GM18505 (cell line): ENCODE data around the gene PGS1.
"Not testable (repeated sequence)": the region's sequence is repeated elsewhere in the genome, so short reads cannot be mapped to it uniquely, and the experiment has no call there.

Experiments
- ATAC-seq: cut with Tn5 transposase; IDR thresholded peaks from one replicate; pipeline ENCODE4 v1.9.1; 2021; ENCODE audit not compliant: unreplicated experiment
- POLR2A ChIP-seq: IDR thresholded peaks from 4 replicates; pipeline ENCODE4 v1.6.1; 2011; ENCODE audit warnings: borderline replicate concordance; ENCODE audit not compliant: insufficient read depth, insufficient read length; ENCODE audit errors: extremely low read depth

Gene PGS1

DNA sequence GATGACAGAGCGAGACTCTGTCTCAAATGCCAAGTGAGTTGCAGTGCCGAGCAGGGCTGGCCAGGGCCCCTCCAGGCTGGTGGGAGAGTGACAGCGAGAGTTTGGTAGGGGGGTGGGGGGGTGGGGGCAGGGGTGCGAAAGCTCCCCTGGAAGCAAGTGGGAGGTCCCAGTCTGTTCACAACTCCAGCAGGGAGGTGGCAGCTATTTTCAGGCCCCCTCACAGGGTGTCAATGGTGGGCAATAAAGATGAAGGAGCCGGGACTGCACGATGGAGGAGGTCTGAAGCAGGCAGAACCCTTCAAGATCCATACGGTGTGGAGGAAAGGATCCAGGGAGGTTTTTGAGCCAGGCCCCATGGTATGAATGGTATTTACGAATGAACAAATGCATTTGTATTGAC is 83.7 kb downstream of the PGS1 start:
- TF ChIP-seq POLR2A, result no peak
- ATAC-seq, result no peak

DNA sequence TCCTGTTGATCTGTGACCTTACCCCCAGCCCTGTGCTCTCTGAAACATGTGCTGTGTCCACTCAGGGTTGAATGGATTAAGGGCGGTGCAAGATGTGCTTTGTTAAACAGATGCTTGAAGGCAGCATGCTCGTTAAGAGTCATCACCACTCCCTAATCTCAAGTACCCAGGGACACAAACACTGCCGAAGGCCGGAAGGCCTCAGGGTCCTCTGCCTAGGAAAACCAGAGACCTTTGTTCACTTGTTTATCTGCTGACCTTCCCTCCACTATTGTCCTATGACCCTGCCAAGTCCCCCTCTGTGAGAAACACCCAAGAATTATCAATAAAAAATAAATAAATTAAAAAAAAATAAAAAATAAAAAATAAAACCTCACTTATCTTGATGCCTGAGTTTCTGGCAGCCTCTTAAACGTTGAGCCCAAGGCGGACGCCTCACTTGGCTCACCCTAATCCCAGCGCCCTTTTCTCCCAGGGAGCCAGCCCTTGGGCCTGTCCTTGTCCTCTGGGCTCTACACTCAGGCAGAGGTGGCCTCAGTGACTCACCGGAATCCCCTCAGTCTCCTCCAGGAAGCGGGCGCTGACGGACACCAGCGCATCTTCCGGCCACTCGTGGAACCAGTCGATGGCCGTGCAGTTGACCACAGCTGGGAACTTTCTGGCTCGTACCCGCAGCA is 87.8 kb downstream of the PGS1 start:
- ATAC-seq, result not testable (repeated sequence)

DNA sequence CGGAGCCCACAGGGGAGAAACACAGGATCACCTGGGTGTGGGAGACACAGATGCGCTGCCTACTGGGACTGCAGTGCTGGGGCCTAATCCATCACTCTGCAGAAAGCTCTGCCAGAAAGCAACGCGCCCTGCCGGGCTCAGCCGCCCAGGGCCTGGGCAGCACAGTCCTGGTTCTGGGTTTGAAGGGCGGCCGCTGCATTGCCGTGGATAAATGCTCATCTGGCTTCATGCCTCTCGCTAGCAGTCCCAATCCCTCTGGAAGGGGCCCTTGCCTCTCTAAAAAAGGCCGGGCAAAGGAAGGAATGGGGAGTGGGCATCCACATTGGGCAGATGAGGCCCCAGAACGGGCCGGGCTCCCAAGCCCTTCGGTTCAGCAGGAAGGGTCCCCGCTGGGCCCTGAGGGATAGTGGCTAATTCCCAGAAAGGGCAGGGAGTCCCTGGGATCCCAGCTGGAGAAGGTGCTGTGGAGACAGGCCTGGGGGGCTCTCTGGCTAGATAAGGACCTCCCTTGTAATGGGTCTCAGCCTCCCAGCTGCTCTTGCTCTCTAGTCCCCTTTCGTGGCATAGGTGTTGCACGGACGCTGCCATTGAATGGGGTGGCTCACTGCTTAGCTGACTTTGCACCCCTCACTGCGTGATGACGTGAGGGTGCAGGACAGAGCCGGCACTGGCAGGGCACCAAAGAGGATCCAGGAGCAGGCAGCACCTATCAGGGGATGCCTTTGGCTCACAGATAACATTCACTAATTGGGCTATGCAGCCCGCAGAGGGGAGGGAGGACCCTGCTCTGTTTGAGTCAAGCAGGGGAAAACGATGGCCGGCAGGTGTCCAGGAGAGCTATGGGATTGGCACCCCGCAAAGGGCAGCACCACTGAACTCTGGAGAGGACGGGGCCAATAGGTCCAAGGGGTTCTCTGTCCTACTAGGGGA is 88.6 kb downstream of the PGS1 start:
- no peak for ATAC-seq
- TF ChIP-seq POLR2A, result no peak

DNA sequence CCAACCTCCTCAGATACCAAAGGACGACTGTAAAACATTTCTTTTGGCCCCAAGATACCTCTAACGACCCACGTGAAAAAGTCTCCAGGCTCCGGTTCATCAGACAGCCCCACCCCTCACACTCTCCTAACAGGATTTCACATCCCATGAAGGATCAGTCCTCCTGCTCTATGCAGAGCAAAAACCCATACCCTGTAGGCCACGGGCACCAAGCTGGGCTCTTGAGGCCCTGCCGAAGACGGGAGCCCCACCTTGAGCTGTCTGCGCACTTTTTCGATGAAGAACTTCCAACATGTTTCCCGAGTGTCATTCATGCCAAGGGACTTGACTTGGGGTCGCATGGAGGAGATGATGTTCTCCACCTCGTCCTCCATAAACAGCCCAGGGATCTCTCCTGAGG is 89.9 kb downstream of the PGS1 start:
- no peak for ATAC-seq
- TF ChIP-seq POLR2A, result no peak

DNA sequence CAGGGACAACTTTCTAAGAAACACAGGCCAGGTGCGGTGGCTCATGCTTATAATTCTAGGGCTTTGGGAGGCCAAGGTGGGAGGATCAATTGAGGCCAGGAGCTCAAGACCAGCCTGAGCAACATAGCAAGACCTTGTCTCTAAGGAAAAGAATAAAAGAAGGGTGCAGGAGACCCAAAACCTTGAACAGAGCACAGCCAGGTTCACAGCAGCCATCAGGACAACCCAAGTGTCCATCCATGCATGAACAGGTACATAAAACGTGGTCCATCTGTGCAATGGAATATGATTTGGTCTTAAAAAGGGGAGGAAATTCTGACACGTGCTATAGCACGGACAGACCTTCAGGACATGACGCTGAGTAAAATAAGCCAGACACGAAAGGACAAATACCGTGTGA is 91.0 kb downstream of the PGS1 start:
- no peak for TF ChIP-seq POLR2A
- no peak for ATAC-seq

DNA sequence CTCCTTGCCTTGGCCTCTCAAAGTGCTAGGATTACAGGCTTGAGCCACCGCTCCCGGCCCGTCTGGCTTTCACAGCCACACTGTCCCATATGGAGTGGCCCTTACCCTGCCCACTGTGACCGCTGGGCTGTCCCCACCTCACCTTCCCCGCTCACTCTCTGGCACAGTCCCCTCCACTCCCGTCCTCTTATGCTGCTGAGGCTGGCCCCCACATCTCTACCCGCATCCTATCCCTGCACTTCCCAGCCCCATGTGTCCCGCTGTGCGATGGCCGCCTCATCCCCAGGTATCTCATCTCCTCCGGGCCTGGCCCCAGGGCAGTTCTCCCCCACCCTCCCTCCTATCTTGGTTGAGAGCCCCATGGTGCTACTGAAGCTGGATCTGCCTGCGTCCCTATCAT is 93.2 kb downstream of the PGS1 start:
- TF ChIP-seq POLR2A, result no peak
- no peak for ATAC-seq

DNA sequence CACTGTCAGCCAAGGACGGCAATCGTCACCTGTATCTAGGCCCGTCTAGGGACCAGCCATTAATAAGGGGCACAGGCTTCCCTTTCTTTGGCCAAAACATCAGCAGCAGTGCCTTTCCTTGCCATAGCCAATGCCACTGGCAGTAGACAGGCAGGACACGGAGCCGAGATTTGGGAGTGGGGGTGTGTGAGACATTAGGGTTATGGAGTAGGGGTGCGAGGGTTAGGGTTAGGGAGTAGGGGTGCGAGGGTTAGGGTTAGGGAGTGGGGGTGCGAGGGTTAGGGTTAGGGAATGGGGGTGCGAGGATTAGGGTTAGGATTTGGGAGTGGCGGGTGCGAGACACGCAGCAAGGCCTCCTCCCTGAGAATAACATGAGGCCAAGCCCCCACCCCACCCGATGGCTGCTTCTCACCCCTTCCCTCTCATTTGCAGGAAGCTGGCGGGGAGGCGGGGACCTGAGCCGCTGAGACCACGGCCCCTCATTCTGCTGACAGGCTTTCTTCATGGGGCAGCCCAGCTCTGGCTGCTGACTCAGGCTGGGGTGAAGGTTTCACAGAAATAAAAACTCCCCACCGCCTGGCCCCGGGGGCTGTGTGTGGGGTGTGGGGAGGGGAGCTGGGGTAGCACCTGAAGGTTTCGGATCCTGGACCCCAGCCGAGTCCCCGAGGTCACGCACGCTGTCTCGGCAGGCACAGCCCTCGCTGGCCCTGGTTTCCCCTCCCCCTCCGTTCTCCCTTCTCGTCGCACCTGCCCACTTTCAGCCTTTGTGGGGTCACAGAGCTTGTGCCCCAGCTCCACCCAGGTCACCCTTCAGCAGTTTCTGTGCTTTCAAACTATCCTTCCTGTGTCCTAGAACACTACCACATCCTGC is 93.8 kb downstream of the PGS1 start:
- no peak for TF ChIP-seq POLR2A
- no peak for ATAC-seq

DNA sequence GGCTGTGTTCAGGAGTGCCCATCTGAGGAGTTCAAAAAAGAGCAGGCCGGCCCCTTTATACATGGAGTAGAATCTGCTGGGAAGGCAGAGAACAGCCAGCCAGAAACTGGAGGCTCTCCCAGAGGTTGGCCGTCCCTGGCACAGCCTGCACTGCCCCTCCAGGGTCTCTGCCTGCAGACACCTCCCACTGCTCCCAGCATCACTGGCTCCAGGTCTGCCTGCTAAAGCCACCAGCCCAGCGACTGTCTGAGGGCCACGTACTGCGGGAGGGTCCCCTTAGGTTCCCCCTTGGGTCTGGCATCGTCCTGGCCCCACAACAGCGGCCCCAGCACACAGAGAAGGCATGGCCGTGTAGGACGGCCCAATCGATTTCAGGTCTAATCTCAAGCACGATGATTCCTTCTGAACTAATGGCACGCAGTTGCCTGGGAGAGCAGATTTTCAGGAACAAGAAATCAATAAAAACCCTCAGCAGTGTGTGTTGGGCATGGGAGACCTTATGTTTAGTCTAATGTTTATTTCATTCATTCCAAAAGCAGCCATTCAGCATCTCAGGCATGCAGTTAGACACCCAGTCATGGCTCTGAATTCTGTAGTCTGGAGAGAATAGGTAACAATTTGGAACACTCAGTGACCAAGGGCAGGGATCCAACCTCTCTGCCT is 95.6 kb downstream of the PGS1 start:
- ATAC-seq, result no peak

More for the DNA sequence above, 95.6 kb downstream of the PGS1 start:
- no peak for TF ChIP-seq POLR2A
